HL-60 (cell line): Measurements from ENCODE around the gene SIL1.

Source experiments
- DNase-seq, 2 experiments: peaks; one replicate each; pipeline ENCODE4 v3.0.0-alpha.2; 2010 to 2020; ENCODE audit warnings: low read depth in 1 of 2, low spot score in 1 of 2
- H3K27ac ChIP-seq: fragments of 250-450 bp; sonication (Bioruptor Pico); replicated peaks from 2 replicates; pipeline ENCODE4 v1.5.1; 2020; ENCODE audit warnings: mild to moderate bottlenecking, moderate library complexity
- H3K27me3 ChIP-seq: fragments of 250-450 bp; sonication (Bioruptor Pico); 2 replicates; pipeline ENCODE4 v1.5.1; 2021; ENCODE audit warnings: mild to moderate bottlenecking, moderate library complexity; ENCODE audit not compliant: insufficient read depth, poor library complexity, severe bottlenecking
- H3K4me3 ChIP-seq: replicated peaks from 2 replicates; pipeline ENCODE4 v1.5.1; 2011; ENCODE audit warnings: mild to moderate bottlenecking, control low read depth, low read length; ENCODE audit not compliant: insufficient read depth
- CTCF ChIP-seq: IDR thresholded peaks from one replicate; pipeline ENCODE4 v1.5.1; 2011; ENCODE audit warnings: low read length, control low read depth, inconsistent platforms; ENCODE audit not compliant: insufficient read depth
- GABPA ChIP-seq: IDR thresholded peaks from 2 replicates; pipeline ENCODE4 v1.6.1; 2012; ENCODE audit warnings: low read depth
- POLR2AphosphoS5 ChIP-seq: IDR thresholded peaks from 2 replicates; pipeline ENCODE4 v1.6.1; 2012; ENCODE audit warnings: low read depth
- REST ChIP-seq: IDR thresholded peaks from 2 replicates; pipeline ENCODE4 v1.6.1; 2012; ENCODE audit warnings: low read depth; ENCODE audit not compliant: insufficient replicate concordance
- SPI1 ChIP-seq: IDR thresholded peaks from 2 replicates; pipeline ENCODE4 v1.6.1; 2012; ENCODE audit warnings: low read depth, mild to moderate bottlenecking, borderline replicate concordance

SIL1 gene

DNA sequence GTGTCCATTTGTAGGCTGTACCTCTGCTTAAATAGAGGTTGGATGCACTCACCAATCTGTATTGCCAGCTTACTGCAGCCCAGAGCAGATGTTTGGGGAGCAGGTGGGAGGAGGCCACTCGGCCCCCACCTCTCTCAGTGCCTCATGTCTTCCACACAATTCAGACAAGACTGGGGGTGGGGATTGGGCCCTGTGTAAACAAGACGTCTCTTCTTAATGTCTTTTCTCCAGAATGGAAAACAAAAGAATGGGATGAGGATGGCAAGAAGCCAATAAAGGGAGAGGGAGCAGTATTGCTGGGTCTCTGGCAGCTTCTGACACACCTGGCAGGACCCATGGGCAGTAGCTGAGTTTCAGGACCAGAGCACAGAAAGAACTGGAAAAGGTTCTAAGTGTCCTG, 64.9 kb downstream of the SIL1 start:
- no peak overlapping the region for H3K4me3 ChIP-seq
- DNase-seq = no peak
- TF ChIP-seq SPI1 = no peak
- TF ChIP-seq GABPA = no peak
- no peak for TF ChIP-seq REST
- no peak for TF ChIP-seq POLR2AphosphoS5

DNA sequence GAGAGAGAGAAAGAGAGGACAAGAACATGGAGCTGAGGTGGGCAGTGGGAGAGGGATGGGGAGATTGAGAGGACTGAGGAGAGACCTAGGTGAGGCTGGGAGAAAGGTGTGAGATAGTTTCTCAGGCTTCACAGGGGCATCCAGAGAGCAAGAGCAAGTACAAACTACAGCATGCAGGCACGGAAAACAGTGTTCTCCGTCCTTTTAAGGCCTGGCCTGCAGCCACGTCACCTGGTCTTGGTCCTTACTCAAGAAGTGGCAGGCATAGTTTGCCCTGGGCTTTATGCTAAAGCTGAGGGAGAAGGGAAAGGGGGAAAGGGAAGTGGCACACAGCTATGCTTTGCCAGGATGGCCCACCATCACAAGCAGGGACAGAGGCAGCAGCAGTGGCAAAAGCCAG, 65.7 kb downstream of the SIL1 start:
- H3K27ac ChIP-seq = no peak overlapping the region
- no peak for DNase-seq
- no peak overlapping the region for H3K4me3 ChIP-seq
- H3K27me3 ChIP-seq = no peaks in the 10 kb centered on the region
- TF ChIP-seq CTCF (no peak), GABPA (no peak)

More for the DNA sequence above, 64.9 kb downstream of the SIL1 start:
- H3K27ac ChIP-seq = no peak overlapping the region
- H3K27me3 ChIP-seq = no peaks in the 10 kb centered on the region

- H3K27ac ChIP-seq = no peak overlapping the region
- no peak overlapping the region for H3K4me3 ChIP-seq
- no peaks in the 10 kb centered on the region for H3K27me3 ChIP-seq
- no peak for TF ChIP-seq SPI1
- TF ChIP-seq REST = no peak
- no peak for TF ChIP-seq POLR2AphosphoS5
- no peak for DNase-seq
These were observed 66.2 kb downstream of the SIL1 start for GRCh38 chr5:139131921-139132432.

GRCh38 chr5:139131465-139131864, 66.7 kb downstream of the SIL1 start:
- H3K4me3 ChIP-seq = no peak overlapping the region
- TF ChIP-seq SPI1 = no peak
- TF ChIP-seq GABPA = no peak
- no peak for TF ChIP-seq CTCF
- TF ChIP-seq POLR2AphosphoS5 = no peak
- TF ChIP-seq REST = no peak
- no peaks in the 10 kb centered on the region for H3K27me3 ChIP-seq
- H3K27ac ChIP-seq = no peak overlapping the region
- DNase-seq = no peak
